H9 (cell line): ENCODE results near the gene STXBP5L. TPM values are rescaled to one million over a fixed set of nuclear protein-coding genes. Genes with fewer than 3 reads are reported as not detected.
A peak's percentile ranks its signal among the peaks of the same experiment; 100 is the strongest.

Source experiments
- DNase-seq: peaks from one replicate; pipeline ENCODE4 v3.0.0-alpha.2; 2017
- H2AFZ ChIP-seq: one replicate; pipeline ENCODE4 v1.6.1; 2013; ENCODE audit warnings: mild to moderate bottlenecking, low read length, control low read depth, moderate library complexity
- H2AK5ac ChIP-seq: 2 replicates; pipeline ENCODE4 v1.6.1; 2013; ENCODE audit warnings: low read length, control low read depth, mixed read lengths; ENCODE audit not compliant: insufficient read length
- H2BK120ac ChIP-seq: one replicate; pipeline ENCODE4 v1.6.1; 2013; ENCODE audit warnings: low read depth, mild to moderate bottlenecking, low read length, control low read depth, inconsistent platforms; ENCODE audit not compliant: poor library complexity, severe bottlenecking
- H2BK12ac ChIP-seq: 2 replicates; pipeline ENCODE4 v1.6.1; 2013; ENCODE audit warnings: low read length, control low read depth, mixed read lengths, low read depth; ENCODE audit not compliant: insufficient read length
- H2BK15ac ChIP-seq: 2 replicates; pipeline ENCODE4 v1.6.1; 2013; ENCODE audit warnings: low read depth, low read length, control low read depth
- H2BK20ac ChIP-seq: one replicate; pipeline ENCODE4 v1.6.1; 2013; ENCODE audit warnings: low read depth, mild to moderate bottlenecking, low read length, control low read depth, inconsistent platforms; ENCODE audit not compliant: poor library complexity, severe bottlenecking
- H2BK5ac ChIP-seq: 2 replicates; pipeline ENCODE4 v1.6.1; 2013; ENCODE audit warnings: low read length, control low read depth, mixed read lengths; ENCODE audit not compliant: insufficient read length
- H3K14ac ChIP-seq: 2 replicates; pipeline ENCODE4 v1.6.1; 2013; ENCODE audit warnings: low read length, control low read depth; ENCODE audit not compliant: insufficient read depth
- H3K18ac ChIP-seq: 2 replicates; pipeline ENCODE4 v1.6.1; 2013; ENCODE audit warnings: low read depth, mild to moderate bottlenecking, mixed read lengths, low read length, control low read depth; ENCODE audit not compliant: insufficient read length
- H3K23ac ChIP-seq: 2 replicates; pipeline ENCODE4 v1.6.1; 2013; ENCODE audit warnings: low read length, control low read depth, mixed read lengths, low read depth; ENCODE audit not compliant: insufficient read length
- H3K23me2 ChIP-seq: 2 replicates; pipeline ENCODE4 v1.6.1; 2013; ENCODE audit warnings: low read depth, mild to moderate bottlenecking, mixed read lengths, low read length, control low read depth; ENCODE audit not compliant: insufficient read length, poor library complexity, severe bottlenecking
- H3K27ac ChIP-seq: 2 replicates; pipeline ENCODE4 v1.5.1; 2013; ENCODE audit warnings: low read length, control low read depth, mixed read lengths, low read depth; ENCODE audit not compliant: insufficient read length
- H3K27me3 ChIP-seq: 2 replicates; pipeline ENCODE4 v1.6.1; 2013; ENCODE audit warnings: low read length, control low read depth, inconsistent platforms; ENCODE audit not compliant: insufficient read depth
- H3K4ac ChIP-seq: 2 replicates; pipeline ENCODE4 v1.6.1; 2013; ENCODE audit warnings: low read depth, mild to moderate bottlenecking, control low read depth, inconsistent platforms, low read length, moderate library complexity
- H3K4me1 ChIP-seq: 2 replicates; pipeline ENCODE4 v1.6.1; 2013; ENCODE audit warnings: low read length, control low read depth, inconsistent platforms; ENCODE audit not compliant: insufficient read depth
- H3K4me2 ChIP-seq: 2 replicates; pipeline ENCODE4 v1.6.1; 2013; ENCODE audit warnings: low read length, control low read depth, mixed read lengths; ENCODE audit not compliant: insufficient read length, insufficient read depth
- H3K56ac ChIP-seq: 2 replicates; pipeline ENCODE4 v1.6.1; 2013; ENCODE audit warnings: low read depth, mild to moderate bottlenecking, mixed read lengths, low read length, control low read depth; ENCODE audit not compliant: insufficient read length
- H3K79me1 ChIP-seq: 2 replicates; pipeline ENCODE4 v1.6.1; 2013; ENCODE audit warnings: low read depth, mild to moderate bottlenecking, moderate library complexity, low read length, control low read depth, inconsistent platforms; ENCODE audit not compliant: insufficient read depth, poor library complexity, severe bottlenecking
- H3K79me2 ChIP-seq: 2 replicates; pipeline ENCODE4 v1.6.1; 2013; ENCODE audit warnings: low read length, control low read depth, inconsistent platforms; ENCODE audit not compliant: insufficient read depth
- H3K9ac ChIP-seq: 2 replicates; pipeline ENCODE4 v1.6.1; 2013; ENCODE audit warnings: low read length, control low read depth, mixed read lengths; ENCODE audit not compliant: insufficient read length; ENCODE audit errors: extremely low read depth
- H3K9me3 ChIP-seq: one replicate; pipeline ENCODE4 v1.6.1; 2013; ENCODE audit warnings: low read depth, low read length, inconsistent platforms; ENCODE audit not compliant: control insufficient read depth
- H3T11ph ChIP-seq: one replicate; pipeline ENCODE4 v1.6.1; 2013; ENCODE audit warnings: mild to moderate bottlenecking, low read length, control low read depth, inconsistent platforms
- H4K20me1 ChIP-seq: one replicate; pipeline ENCODE4 v1.6.1; 2013; ENCODE audit not compliant: control insufficient read depth, insufficient read length, insufficient read depth
- H4K5ac ChIP-seq: 2 replicates; pipeline ENCODE4 v1.6.1; 2013; ENCODE audit warnings: low read depth, mild to moderate bottlenecking, mixed read lengths, low read length, control low read depth; ENCODE audit not compliant: insufficient read length
- H4K8ac ChIP-seq: replicated peaks from 2 replicates; pipeline ENCODE4 v1.6.1; 2013; ENCODE audit warnings: low read length, control low read depth, mixed read lengths, low read depth; ENCODE audit not compliant: insufficient read length
- H4K91ac ChIP-seq: 2 replicates; pipeline ENCODE4 v1.6.1; 2013; ENCODE audit warnings: low read depth, mild to moderate bottlenecking, moderate library complexity, mixed read lengths, low read length, control low read depth; ENCODE audit not compliant: insufficient read length
- H3K27ac Mint-ChIP-seq, 3 experiments: 2 replicates in 2 of 3; 3 replicates in 1 of 3; pipeline ENCODE4 v1.8.0; 2020 to 2021; ENCODE audit warnings: mixed read lengths in 3 of 3, mild to moderate bottlenecking in 1 of 3, moderate library complexity in 1 of 3
- H3K27me3 Mint-ChIP-seq: 2 replicates; pipeline ENCODE4 v1.8.0; 2021; ENCODE audit warnings: low read depth, mild to moderate bottlenecking, moderate library complexity, mixed read lengths
- H3K36me3 Mint-ChIP-seq, 3 experiments: 2 replicates in 2 of 3; 3 replicates in 1 of 3; pipeline ENCODE4 v1.8.0; 2020 to 2021; ENCODE audit warnings: low read depth in 3 of 3, mixed read lengths in 3 of 3; ENCODE audit not compliant: insufficient read depth in 1 of 3
- H3K4me1 Mint-ChIP-seq, 2 experiments: 2 replicates each; pipeline ENCODE4 v1.8.0; 2020; ENCODE audit warnings: mixed read lengths in 2 of 2
- H3K4me3 Mint-ChIP-seq, 2 experiments: 2 replicates in 1 of 2; 3 replicates in 1 of 2; pipeline ENCODE4 v1.8.0; 2020 to 2021; ENCODE audit warnings: mild to moderate bottlenecking in 2 of 2, mixed read lengths in 2 of 2, moderate library complexity in 1 of 2
- H3K9me3 Mint-ChIP-seq, 2 experiments: 2 replicates in 1 of 2; 3 replicates in 1 of 2; pipeline ENCODE4 v1.8.0; 2020; ENCODE audit warnings: mild to moderate bottlenecking in 2 of 2, mixed read lengths in 2 of 2, moderate library complexity in 1 of 2
- CTCF ChIP-seq: fragments of 200-600 bp; sonication (generic); conservative IDR thresholded peaks from 3 replicates; pipeline ENCODE4 v1.8.0; 2021; ENCODE audit warnings: antibody characterized with exemption, mild to moderate bottlenecking
- WGBS: extraction: QIAGEN DNeasy Blood & Tissue Kit; methylation state at CpG from one replicate; pipeline ENCODE4 v1.1.7; 2013; ENCODE audit warnings: missing lambda C conversion rate, low lambda C conversion rate, mixed read lengths; ENCODE audit not compliant: insufficient read length; ENCODE audit errors: extremely low coverage; 5-methylcytosine and 5-hydroxymethylcytosine counted together
- total RNA-seq: library from RNA; stranded (reverse); gene quantifications from 2 replicates; pipeline ENCODE4 v1.2.1, GENCODE V29; 2021

STXBP5L gene
- total RNA-seq, 1 experiment from 2014 or later = 4.7 TPM

- H3K27me3 ChIP-seq = no peaks in the 10 kb centered on the region
- Mint-ChIP-seq H3K4me1 (no peaks in the 10 kb centered on the region), H3K4me3 (no peak overlapping the region), H3K9me3 (peaks cover 0 to 2% of the 10 kb centered on the region in 2 experiments; a peak in 1 of 5 replicates), H3K36me3 (peaks cover 0 to 1% (median 0%) of the 10 kb centered on the region in 3 experiments; a peak in 1 of 7 replicates), H3K27ac (peak overlapping the region in 2 of 3 experiments; percentile 37 to 82; a peak in 2 of 7 replicates), H3K27me3 (no peaks in the 10 kb centered on the region)
- no peaks in the 10 kb centered on the region for H4K20me1 ChIP-seq
- no peak overlapping the region for H3K4ac ChIP-seq
- H3T11ph ChIP-seq = no peak overlapping the region
- no peak overlapping the region for H2BK120ac ChIP-seq
- no peak overlapping the region for H4K91ac ChIP-seq
- no peak for TF ChIP-seq CTCF
- no peak overlapping the region for H4K5ac ChIP-seq
- no peaks in the 10 kb centered on the region for H3K4me1 ChIP-seq
- H3K23me2 ChIP-seq = no peaks in the 10 kb centered on the region
- H3K14ac ChIP-seq = no peak overlapping the region
- WGBS = no CpG with 5 or more reads among the region's 1 CpG
- H3K79me2 ChIP-seq = no peaks in the 10 kb centered on the region
- H3K56ac ChIP-seq = no peak overlapping the region
- no peak overlapping the region for H3K4me2 ChIP-seq
- H3K27ac ChIP-seq = no peak overlapping the region
- H4K8ac ChIP-seq = no peak overlapping the region
- no peak overlapping the region for H2AFZ ChIP-seq
- H3K79me1 ChIP-seq = no peaks in the 10 kb centered on the region
- no peak for DNase-seq
- no peak overlapping the region for H2BK5ac ChIP-seq
- no peak overlapping the region for H3K9ac ChIP-seq
- no peak overlapping the region for H2BK15ac ChIP-seq
- no peak overlapping the region for H3K18ac ChIP-seq
- H2BK12ac ChIP-seq = no peak overlapping the region
- H3K23ac ChIP-seq = no peak overlapping the region
- no peaks in the 10 kb centered on the region for H3K9me3 ChIP-seq
- no peak overlapping the region for H2AK5ac ChIP-seq
- no peak overlapping the region for H2BK20ac ChIP-seq
Observed at GRCh38 chr3:121330118-121330517, 422.1 kb downstream of the STXBP5L start.
